Peyer's patch (tissue), 4 donors: ENCODE data around the gene RBM33. TPM values are rescaled to one million over a fixed set of nuclear protein-coding genes. Genes with fewer than 3 reads are reported as not detected.
A peak's percentile ranks its signal among the peaks of the same experiment; 100 is the strongest.

Experiments
- DNase-seq, 3 donors: peaks; one replicate each; pipeline ENCODE4 v3.0.0-alpha.2; 2017 to 2019
- H3K27ac ChIP-seq, 4 donors: fragments of 200-600 bp; sonication (generic); one replicate each; pipeline ENCODE4 v1.5.1; 2016 to 2019
- H3K27me3 ChIP-seq, 2 donors: fragments of 200-600 bp; sonication (generic); one replicate each; pipeline ENCODE4 v1.5.1; 2019
- H3K36me3 ChIP-seq, 3 donors: fragments of 200-600 bp; sonication (generic); one replicate each; pipeline ENCODE4 v1.5.1; 2016 to 2019
- H3K4me1 ChIP-seq, 4 donors: fragments of 200-600 bp; sonication (generic); one replicate each; pipeline ENCODE4 v1.5.1; 2016 to 2019
- H3K4me3 ChIP-seq, 4 donors: fragments of 200-600 bp; sonication (generic); 1 replicate in 3 of 4; 2 replicates in 1 of 4; pipeline ENCODE4 v1.5.1; 2016 to 2019; ENCODE audit warnings: mild to moderate bottlenecking in 1 of 4
- H3K9me3 ChIP-seq, 4 donors: fragments of 200-600 bp; sonication (generic); one replicate each; pipeline ENCODE4 v1.5.1; 2016 to 2019; ENCODE audit warnings: mild to moderate bottlenecking in 1 of 4
- POLR2A ChIP-seq, 2 donors: fragments of 450-650 bp; IDR thresholded peaks; one replicate each; pipeline ENCODE4 v1.5.1; 2017; ENCODE audit warnings: antibody characterized with exemption in 2 of 2, mild to moderate bottlenecking in 2 of 2, moderate library complexity in 2 of 2
- total RNA-seq, 4 donors: library from RNA; depleted of rRNA; stranded (reverse); fragments of >200 nt; gene quantifications; one replicate each; pipeline ENCODE4 v1.1.0, GENCODE V29; 2016
- TF ChIP-seq, protein P1 (sequence below), 6 experiments: fragments of 450-650 bp in 4 of 6; fragments of 200-600 bp in 2 of 6; sonication (generic) in 1 of 6; IDR thresholded peaks; one replicate each; pipeline ENCODE4 v1.5.1; 2017 to 2019; ENCODE audit warnings: antibody characterized with exemption in 6 of 6, mild to moderate bottlenecking in 3 of 6, moderate library complexity in 1 of 6

The RBM33 gene
- total RNA-seq, 4 donors from 2014 or later: 87.4 to 191 (median 123) TPM

GRCh38 chr7:155738652-155739537, 94.4 kb downstream of the RBM33 start:
- no peaks in the 10 kb centered on the region for H3K9me3 ChIP-seq
- no peaks in the 10 kb centered on the region for H3K27me3 ChIP-seq
- TF ChIP-seq, protein P1, sequence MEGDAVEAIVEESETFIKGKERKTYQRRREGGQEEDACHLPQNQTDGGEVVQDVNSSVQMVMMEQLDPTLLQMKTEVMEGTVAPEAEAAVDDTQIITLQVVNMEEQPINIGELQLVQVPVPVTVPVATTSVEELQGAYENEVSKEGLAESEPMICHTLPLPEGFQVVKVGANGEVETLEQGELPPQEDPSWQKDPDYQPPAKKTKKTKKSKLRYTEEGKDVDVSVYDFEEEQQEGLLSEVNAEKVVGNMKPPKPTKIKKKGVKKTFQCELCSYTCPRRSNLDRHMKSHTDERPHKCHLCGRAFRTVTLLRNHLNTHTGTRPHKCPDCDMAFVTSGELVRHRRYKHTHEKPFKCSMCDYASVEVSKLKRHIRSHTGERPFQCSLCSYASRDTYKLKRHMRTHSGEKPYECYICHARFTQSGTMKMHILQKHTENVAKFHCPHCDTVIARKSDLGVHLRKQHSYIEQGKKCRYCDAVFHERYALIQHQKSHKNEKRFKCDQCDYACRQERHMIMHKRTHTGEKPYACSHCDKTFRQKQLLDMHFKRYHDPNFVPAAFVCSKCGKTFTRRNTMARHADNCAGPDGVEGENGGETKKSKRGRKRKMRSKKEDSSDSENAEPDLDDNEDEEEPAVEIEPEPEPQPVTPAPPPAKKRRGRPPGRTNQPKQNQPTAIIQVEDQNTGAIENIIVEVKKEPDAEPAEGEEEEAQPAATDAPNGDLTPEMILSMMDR (IDR thresholded peaks at IDR 0.05): peak in 5 of 6 experiments; percentile 32 to 85 (median 78)
- TF ChIP-seq POLR2A (IDR thresholded peaks at IDR 0.05): no peak
- no peak overlapping the region for H3K4me3 ChIP-seq
- peaks cover 0 to 11% (median under 1%) of the 10 kb centered on the region in 4 donors for H3K4me1 ChIP-seq
- DNase-seq: peak; percentile 81 to 93 (median 85)
- peaks cover 0 to 65% (median 0%) of the 10 kb centered on the region in 3 donors for H3K36me3 ChIP-seq
- no peak overlapping the region for H3K27ac ChIP-seq

GRCh38 chr7:155739538-155740143, 95.2 kb downstream of the RBM33 start:
- Histone ChIP-seq H3K4me3 (no peak overlapping the region), H3K36me3 (peaks cover 0 to 72% (median 0%) of the 10 kb centered on the region in 3 donors), H3K27me3 (no peaks in the 10 kb centered on the region), H3K9me3 (no peaks in the 10 kb centered on the region), H3K4me1 (peaks cover 0 to 11% (median 0%) of the 10 kb centered on the region in 4 donors), H3K27ac (no peak overlapping the region)
- DNase-seq: no peak
- TF ChIP-seq, protein P1 (IDR thresholded peaks at IDR 0.05): no peak
- TF ChIP-seq POLR2A (IDR thresholded peaks at IDR 0.05): no peak

DNA sequence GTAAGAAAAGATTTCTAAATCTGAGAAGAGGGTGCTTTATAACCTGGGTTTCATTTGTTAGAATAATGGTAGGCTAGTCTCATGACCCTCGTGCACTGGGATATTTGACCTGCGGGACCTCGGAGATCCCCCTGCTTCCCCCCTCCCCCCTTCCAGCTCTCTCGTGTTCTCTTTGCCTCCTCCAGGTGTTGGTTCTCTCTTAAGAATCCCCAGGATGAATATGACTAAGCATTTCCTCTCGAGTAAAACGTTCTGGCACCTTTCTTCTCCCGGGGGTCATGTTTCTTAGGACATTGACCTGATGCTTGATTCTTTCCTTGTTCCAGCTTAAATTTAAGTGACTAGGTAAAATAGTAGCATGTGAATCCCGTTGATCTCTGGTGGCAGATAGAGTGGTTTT, 96.6 kb downstream of the RBM33 start:
- no peaks in the 10 kb centered on the region for H3K9me3 ChIP-seq
- no peak for DNase-seq
- peaks cover 0 to 87% (median 0%) of the 10 kb centered on the region in 3 donors for H3K36me3 ChIP-seq
- peak overlapping the region in 1 of 4 donors; percentile 33 for H3K27ac ChIP-seq
- H3K27me3 ChIP-seq: no peaks in the 10 kb centered on the region
- H3K4me3 ChIP-seq: no peak overlapping the region
- TF ChIP-seq POLR2A (IDR thresholded peaks at IDR 0.05): no peak
- TF ChIP-seq, protein P1 (IDR thresholded peaks at IDR 0.05): no peak
- H3K4me1 ChIP-seq: peaks cover 0 to 3% (median 0%) of the 10 kb centered on the region in 4 donors

DNA sequence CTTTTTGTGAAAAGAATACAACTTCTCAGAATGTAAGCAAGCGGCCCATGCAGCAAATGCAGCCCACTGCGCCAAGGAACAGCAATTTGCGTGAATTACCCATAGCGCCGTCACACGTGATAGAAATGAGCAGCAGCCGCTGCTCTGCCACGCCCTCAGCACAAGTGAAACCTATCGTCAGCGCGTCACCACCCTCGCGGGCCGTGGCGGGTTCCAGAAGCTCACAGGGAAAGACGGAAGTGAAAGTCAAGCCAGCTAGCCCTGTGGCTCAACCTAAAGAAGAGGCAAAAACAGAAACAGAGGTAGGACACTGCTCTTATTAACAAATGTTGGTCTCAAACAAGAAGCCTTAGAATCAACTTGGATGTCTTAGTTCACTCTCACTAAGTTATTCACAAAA, 97.3 kb downstream of the RBM33 start:
- H3K36me3 ChIP-seq: peaks cover 0 to 92% (median 0%) of the 10 kb centered on the region in 3 donors
- no peaks in the 10 kb centered on the region for H3K27me3 ChIP-seq
- H3K4me3 ChIP-seq: no peak overlapping the region
- TF ChIP-seq POLR2A (IDR thresholded peaks at IDR 0.05): no peak
- TF ChIP-seq, protein P1 (IDR thresholded peaks at IDR 0.05): no peak
- H3K27ac ChIP-seq: peak overlapping the region in 1 of 4 donors; percentile 33
- no peaks in the 10 kb centered on the region for H3K9me3 ChIP-seq
- peak in 2 of 3 donors; percentile 86 to 90 for DNase-seq
- H3K4me1 ChIP-seq: no peaks in the 10 kb centered on the region

- Histone ChIP-seq H3K36me3 (peaks cover 0 to 88% (median 0%) of the 10 kb centered on the region in 3 donors), H3K4me1 (no peaks in the 10 kb centered on the region), H3K27ac (no peak overlapping the region), H3K9me3 (no peaks in the 10 kb centered on the region), H3K27me3 (no peaks in the 10 kb centered on the region), H3K4me3 (no peak overlapping the region)
- DNase-seq: no peak
- no peak for TF ChIP-seq POLR2A (IDR thresholded peaks at IDR 0.05)
- TF ChIP-seq, protein P1 (IDR thresholded peaks at IDR 0.05): no peak
Measured at GRCh38 chr7:155743177-155743576, 98.7 kb downstream of the RBM33 start.
